ENCODE data around the gene MECR. TPM values are rescaled to one million over a fixed set of nuclear protein-coding genes. Genes with fewer than 3 reads are reported as not detected.

Gene MECR
- total RNA-seq, 1 donor from 2014 or later: 28.8 TPM

- no peaks in the 10 kb centered on the region for H3K9me3 Mint-ChIP-seq (ENCODE audit: low read depth)
- TF ChIP-seq, protein P1, sequence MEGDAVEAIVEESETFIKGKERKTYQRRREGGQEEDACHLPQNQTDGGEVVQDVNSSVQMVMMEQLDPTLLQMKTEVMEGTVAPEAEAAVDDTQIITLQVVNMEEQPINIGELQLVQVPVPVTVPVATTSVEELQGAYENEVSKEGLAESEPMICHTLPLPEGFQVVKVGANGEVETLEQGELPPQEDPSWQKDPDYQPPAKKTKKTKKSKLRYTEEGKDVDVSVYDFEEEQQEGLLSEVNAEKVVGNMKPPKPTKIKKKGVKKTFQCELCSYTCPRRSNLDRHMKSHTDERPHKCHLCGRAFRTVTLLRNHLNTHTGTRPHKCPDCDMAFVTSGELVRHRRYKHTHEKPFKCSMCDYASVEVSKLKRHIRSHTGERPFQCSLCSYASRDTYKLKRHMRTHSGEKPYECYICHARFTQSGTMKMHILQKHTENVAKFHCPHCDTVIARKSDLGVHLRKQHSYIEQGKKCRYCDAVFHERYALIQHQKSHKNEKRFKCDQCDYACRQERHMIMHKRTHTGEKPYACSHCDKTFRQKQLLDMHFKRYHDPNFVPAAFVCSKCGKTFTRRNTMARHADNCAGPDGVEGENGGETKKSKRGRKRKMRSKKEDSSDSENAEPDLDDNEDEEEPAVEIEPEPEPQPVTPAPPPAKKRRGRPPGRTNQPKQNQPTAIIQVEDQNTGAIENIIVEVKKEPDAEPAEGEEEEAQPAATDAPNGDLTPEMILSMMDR (IDR thresholded peaks at IDR 0.05; ENCODE audit: unreplicated experiment): no peak
- no peaks in the 10 kb centered on the region for H3K36me3 Mint-ChIP-seq (ENCODE audit: insufficient read depth)
- no peak for DNase-seq (ENCODE audit: low spot score, unreplicated experiment)
- H3K27ac Mint-ChIP-seq: peak overlapping the region; percentile 63
- H3K4me3 Mint-ChIP-seq (ENCODE audit: low read depth): no peak overlapping the region
- no peaks in the 10 kb centered on the region for H3K27me3 Mint-ChIP-seq
- peaks cover 36% of the 10 kb centered on the region for H3K4me1 Mint-ChIP-seq (ENCODE audit: low read depth)
These were observed 17.0 kb upstream of the MECR start for GRCh38 chr1:29247571-29248273.

DNA sequence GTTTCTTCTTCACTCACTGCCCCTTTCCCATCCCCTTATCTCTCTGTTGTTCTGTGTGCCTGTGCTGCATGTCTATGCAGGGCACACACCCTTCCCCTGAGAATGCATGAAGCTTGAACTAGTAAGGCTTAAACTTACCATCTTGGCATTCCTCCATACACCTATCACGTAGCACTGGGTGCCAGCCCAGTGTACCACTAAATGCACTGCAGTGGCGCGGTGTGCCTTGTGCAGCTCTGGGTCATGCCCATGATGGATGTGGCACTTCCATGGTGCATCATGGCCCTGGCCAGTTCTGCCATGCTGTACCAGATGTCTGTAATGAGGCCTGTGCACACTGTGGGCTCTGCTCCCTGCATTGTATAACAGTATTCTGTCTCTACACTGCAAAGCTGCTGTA lies 16.3 kb upstream of the MECR start:
- no peaks in the 10 kb centered on the region for H3K9me3 Mint-ChIP-seq (ENCODE audit: low read depth)
- TF ChIP-seq, protein P1 (IDR thresholded peaks at IDR 0.05; ENCODE audit: unreplicated experiment): no peak
- H3K36me3 Mint-ChIP-seq (ENCODE audit: insufficient read depth): no peaks in the 10 kb centered on the region
- no peak for DNase-seq (ENCODE audit: low spot score, unreplicated experiment)
- no peak overlapping the region for H3K4me3 Mint-ChIP-seq (ENCODE audit: low read depth)
- H3K27ac Mint-ChIP-seq: no peak overlapping the region
- H3K27me3 Mint-ChIP-seq: no peaks in the 10 kb centered on the region
- H3K4me1 Mint-ChIP-seq (ENCODE audit: low read depth): peaks cover 36% of the 10 kb centered on the region

GRCh38 chr1:29245876-29246275 lies 15.1 kb upstream of the MECR start:
- Mint-ChIP-seq H3K36me3 (ENCODE audit: insufficient read depth) (no peaks in the 10 kb centered on the region), H3K4me1 (ENCODE audit: low read depth) (peaks cover 33% of the 10 kb centered on the region), H3K27me3 (no peaks in the 10 kb centered on the region), H3K9me3 (ENCODE audit: low read depth) (no peaks in the 10 kb centered on the region), H3K4me3 (ENCODE audit: low read depth) (no peak overlapping the region), H3K27ac (no peak overlapping the region)
- DNase-seq (ENCODE audit: low spot score, unreplicated experiment): no peak
- TF ChIP-seq, protein P1 (IDR thresholded peaks at IDR 0.05; ENCODE audit: unreplicated experiment): peak; percentile 40

DNA sequence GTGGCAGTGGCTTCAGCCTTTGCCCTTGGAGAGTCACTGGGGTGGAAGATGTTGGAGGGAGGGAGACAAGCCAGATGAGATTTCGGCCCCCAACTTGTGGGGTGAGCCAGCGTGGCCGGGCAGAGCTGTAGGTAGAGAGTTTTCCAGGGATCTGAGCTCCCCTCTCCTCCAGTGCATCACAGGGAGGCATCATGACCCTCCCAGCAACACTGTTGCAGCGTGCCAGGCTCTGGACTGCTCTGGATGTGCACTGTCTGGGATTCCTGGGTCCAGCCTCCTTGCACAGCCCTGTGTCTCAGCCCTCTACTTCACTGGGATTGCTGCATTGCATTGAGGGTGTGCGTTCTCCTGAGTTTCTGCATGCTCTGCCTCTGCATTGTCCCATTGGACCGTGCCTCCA lies 14.5 kb upstream of the MECR start:
- Mint-ChIP-seq H3K27me3 (no peaks in the 10 kb centered on the region), H3K4me1 (ENCODE audit: low read depth) (peaks cover 31% of the 10 kb centered on the region), H3K27ac (no peak overlapping the region), H3K4me3 (ENCODE audit: low read depth) (no peak overlapping the region), H3K36me3 (ENCODE audit: insufficient read depth) (no peaks in the 10 kb centered on the region), H3K9me3 (ENCODE audit: low read depth) (no peaks in the 10 kb centered on the region)
- DNase-seq (ENCODE audit: low spot score, unreplicated experiment): no peak
- TF ChIP-seq, protein P1 (IDR thresholded peaks at IDR 0.05; ENCODE audit: unreplicated experiment): no peak

DNA sequence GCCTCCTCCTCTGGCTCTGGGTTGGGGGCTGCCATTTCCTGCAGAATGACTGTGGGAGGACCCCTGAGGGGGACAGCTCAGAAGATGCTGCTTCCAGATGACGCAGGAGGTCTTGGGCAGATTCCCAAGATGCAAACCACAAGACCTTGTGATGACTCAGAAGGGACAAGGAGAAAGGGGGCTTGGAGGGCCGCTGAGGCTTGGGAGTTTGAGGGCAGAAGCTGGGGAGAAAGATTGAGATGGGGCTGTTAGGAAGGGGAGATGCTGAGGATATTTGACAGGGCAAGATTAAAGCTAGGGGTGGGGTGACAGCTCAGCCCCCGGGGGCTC lies 13.1 kb upstream of the MECR start:
- H3K27me3 Mint-ChIP-seq: no peaks in the 10 kb centered on the region
- peaks cover 28% of the 10 kb centered on the region for H3K4me1 Mint-ChIP-seq (ENCODE audit: low read depth)
- no peaks in the 10 kb centered on the region for H3K9me3 Mint-ChIP-seq (ENCODE audit: low read depth)
- TF ChIP-seq, protein P1 (IDR thresholded peaks at IDR 0.05; ENCODE audit: unreplicated experiment): no peak
- DNase-seq (ENCODE audit: low spot score, unreplicated experiment): no peak
- H3K36me3 Mint-ChIP-seq (ENCODE audit: insufficient read depth): no peaks in the 10 kb centered on the region
- H3K27ac Mint-ChIP-seq: no peak overlapping the region
- H3K4me3 Mint-ChIP-seq (ENCODE audit: low read depth): no peak overlapping the region

Data from progenitor cell of endocrine pancreas (in vitro differentiated cells).